K562 (cell line): Measurements from ENCODE around the gene OST4. TPM values are rescaled to one million over a fixed set of nuclear protein-coding genes. Genes with fewer than 3 reads are reported as not detected.

Experiments used
- CEBPB ChIP-seq: fragments of 450-650 bp; IDR thresholded peaks from 2 replicates; pipeline ENCODE4 v1.6.1; 2016; ENCODE audit warnings: missing genetic modification characterization, missing compliant biosample characterization
- DIDO1 ChIP-seq: fragments of 450-650 bp; IDR thresholded peaks from 2 replicates; pipeline ENCODE4 v1.6.1; 2016; ENCODE audit warnings: low read depth, missing biosample characterization, missing genetic modification characterization
- HOXB6 ChIP-seq: fragments of 250-450 bp; sonication (Bioruptor Pico); IDR thresholded peaks from 2 replicates; pipeline ENCODE4 v1.5.1; 2022; ENCODE audit warnings: mild to moderate bottlenecking, borderline replicate concordance
- KLF6 ChIP-seq: fragments of 250-450 bp; sonication (Bioruptor Pico); IDR thresholded peaks from 2 replicates; pipeline ENCODE4 v1.4.0; 2020; ENCODE audit warnings: mild to moderate bottlenecking, moderate library complexity, borderline replicate concordance
- NFATC3 ChIP-seq: fragments of 450-650 bp; IDR thresholded peaks from 2 replicates; pipeline ENCODE4 v1.6.1; 2017; ENCODE audit warnings: mild to moderate bottlenecking
- RUNX1 ChIP-seq: sonication (generic); IDR thresholded peaks from 2 replicates; pipeline ENCODE4 v1.6.1; 2016; ENCODE audit warnings: antibody characterized with exemption, low read depth
- SIN3B ChIP-seq: fragments of 450-650 bp; IDR thresholded peaks from 2 replicates; pipeline ENCODE4 v1.6.1; 2017; ENCODE audit warnings: low read depth, mild to moderate bottlenecking, moderate library complexity
- SMAD4 ChIP-seq: fragments of 250-450 bp; sonication (Bioruptor Pico); conservative IDR thresholded peaks from 2 replicates; pipeline ENCODE4 v1.8.0; 2021; ENCODE audit warnings: inconsistent platforms, mild to moderate bottlenecking, moderate library complexity
- TCF3 ChIP-seq: sonication (generic); formaldehyde crosslinking; IDR thresholded peaks from 2 replicates; pipeline ENCODE4 v1.4.0; 2020; ENCODE audit warnings: mild to moderate bottlenecking, missing genetic modification reagents
- ZNF133 ChIP-seq: fragments of 250-450 bp; sonication (Bioruptor Pico); IDR thresholded peaks from 2 replicates; pipeline ENCODE4 v1.4.0; 2020; ENCODE audit warnings: mild to moderate bottlenecking
- polyA plus RNA-seq, 8 experiments: library from polyadenylated mRNA; depleted of rRNA in 4 of 8; stranded (reverse) in 5 of 8; unstranded in 3 of 8; fragments of >200 nt; fragmentation: Nextera tagmentation in 2 of 8; fragmentation: Illumina TruSeq in 1 of 8; extraction: Ambion mirVana in 2 of 8; extraction: Trizol in 1 of 8; gene quantifications; 2 replicates each; pipeline versions ENCODE4 v1.2.1 to v1.2.3, GENCODE V29; 2011 to 2014; ENCODE audit warnings: inconsistent platforms in 1 of 8, missing spikeins in 1 of 8
- total RNA-seq, 7 experiments: library from RNA; depleted of rRNA in 6 of 7; stranded (reverse); fragments of >200 nt in 6 of 7; fragmentation: Illumina TruSeq in 2 of 7; extraction: Trizol in 2 of 7; gene quantifications; 2 replicates each; pipeline versions ENCODE4 v1.2.1 to v1.2.3, GENCODE V29; 2011 to 2021; ENCODE audit warnings: low replicate concordance in 1 of 7
- TF ChIP-seq, protein P1 (sequence below): fragments of 450-650 bp; IDR thresholded peaks from 2 replicates; pipeline ENCODE4 v1.6.1; 2018; ENCODE audit not compliant: partially characterized antibody
- TF ChIP-seq, protein P2 (sequence below): fragments of 250-450 bp; sonication (Bioruptor Pico); IDR thresholded peaks from 2 replicates; pipeline ENCODE4 v1.5.0; 2020; ENCODE audit warnings: mild to moderate bottlenecking
- TF ChIP-seq, protein P3 (sequence below): sonication (generic); formaldehyde crosslinking; IDR thresholded peaks from 2 replicates; pipeline ENCODE4 v1.8.1; 2023; ENCODE audit warnings: mild to moderate bottlenecking, missing genetic modification reagents

Gene OST4
- total and polyA plus RNA-seq, 9 of the 15 experiments (the other 6 are each of a cell fraction or from before 2014, with no cell fraction given), result 186 to 1,155 (median 355) TPM

DNA sequence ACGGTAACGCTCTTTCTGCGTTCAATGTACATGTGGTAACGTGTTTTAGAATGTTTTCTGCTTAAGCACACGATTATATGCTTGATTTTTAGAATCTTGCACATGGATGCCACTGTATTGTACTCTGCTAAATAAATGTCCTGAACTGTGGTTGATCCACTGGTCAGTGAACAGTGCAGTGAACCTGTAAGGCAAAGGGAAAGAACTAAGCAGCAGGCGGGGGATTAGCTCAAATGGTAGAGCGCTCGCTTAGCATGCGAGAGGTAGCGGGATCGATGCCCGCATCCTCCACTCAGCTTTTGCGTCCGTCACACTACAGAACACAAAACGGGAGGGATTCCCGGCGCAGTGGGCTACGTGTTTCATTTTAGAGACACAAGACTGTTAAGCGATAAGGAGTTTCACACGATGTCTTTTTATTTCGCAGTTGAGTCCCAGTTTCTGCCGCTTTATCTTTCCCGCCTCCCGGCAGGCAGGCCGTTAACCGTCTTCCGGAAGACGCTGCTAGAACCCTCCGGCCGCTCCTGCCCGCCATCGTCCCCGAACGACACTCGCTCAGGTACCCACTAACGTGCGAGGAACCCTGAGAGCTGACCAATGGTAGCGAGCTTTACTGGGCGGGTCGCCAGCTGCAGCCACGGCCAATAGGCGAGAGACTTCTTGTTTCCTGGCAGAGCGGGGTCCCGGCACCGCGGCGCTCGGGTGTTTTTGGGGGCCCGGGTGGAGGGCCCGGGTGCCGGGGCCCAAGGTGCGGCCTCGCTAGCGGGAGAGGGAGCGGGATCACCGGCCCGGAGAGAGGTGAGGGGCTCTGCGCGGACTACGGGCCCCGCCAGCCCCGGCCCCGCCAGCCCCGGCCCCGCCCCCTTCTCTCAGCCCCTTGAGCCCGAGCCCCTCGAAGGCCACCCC is 20.2 kb downstream of the OST4 start, which contains the start of gene AGBL5 (continued):
- TF ChIP-seq TCF3 (CRISPR knock-in tag) (no peak; the same call in 1 of the 2 replicates), RUNX1 (no peak), NFATC3 (0 out of 2 replicates have a peak, but pooled peaks have one; percentile 49), HOXB6 (CRISPR knock-in tag) (0 out of 2 replicates have a peak, but pooled peaks have one; percentile 74), DIDO1 (tag) (peak; percentile 38; the same call in 1 of the 2 replicates), SIN3B (peak; percentile 33; the same call in 1 of the 2 replicates), ZNF133 (0 out of 2 replicates have a peak, but pooled peaks have one; percentile 7), CEBPB (no peak), SMAD4 (peak; percentile 68), KLF6 (no peak)
- TF ChIP-seq, protein P1, sequence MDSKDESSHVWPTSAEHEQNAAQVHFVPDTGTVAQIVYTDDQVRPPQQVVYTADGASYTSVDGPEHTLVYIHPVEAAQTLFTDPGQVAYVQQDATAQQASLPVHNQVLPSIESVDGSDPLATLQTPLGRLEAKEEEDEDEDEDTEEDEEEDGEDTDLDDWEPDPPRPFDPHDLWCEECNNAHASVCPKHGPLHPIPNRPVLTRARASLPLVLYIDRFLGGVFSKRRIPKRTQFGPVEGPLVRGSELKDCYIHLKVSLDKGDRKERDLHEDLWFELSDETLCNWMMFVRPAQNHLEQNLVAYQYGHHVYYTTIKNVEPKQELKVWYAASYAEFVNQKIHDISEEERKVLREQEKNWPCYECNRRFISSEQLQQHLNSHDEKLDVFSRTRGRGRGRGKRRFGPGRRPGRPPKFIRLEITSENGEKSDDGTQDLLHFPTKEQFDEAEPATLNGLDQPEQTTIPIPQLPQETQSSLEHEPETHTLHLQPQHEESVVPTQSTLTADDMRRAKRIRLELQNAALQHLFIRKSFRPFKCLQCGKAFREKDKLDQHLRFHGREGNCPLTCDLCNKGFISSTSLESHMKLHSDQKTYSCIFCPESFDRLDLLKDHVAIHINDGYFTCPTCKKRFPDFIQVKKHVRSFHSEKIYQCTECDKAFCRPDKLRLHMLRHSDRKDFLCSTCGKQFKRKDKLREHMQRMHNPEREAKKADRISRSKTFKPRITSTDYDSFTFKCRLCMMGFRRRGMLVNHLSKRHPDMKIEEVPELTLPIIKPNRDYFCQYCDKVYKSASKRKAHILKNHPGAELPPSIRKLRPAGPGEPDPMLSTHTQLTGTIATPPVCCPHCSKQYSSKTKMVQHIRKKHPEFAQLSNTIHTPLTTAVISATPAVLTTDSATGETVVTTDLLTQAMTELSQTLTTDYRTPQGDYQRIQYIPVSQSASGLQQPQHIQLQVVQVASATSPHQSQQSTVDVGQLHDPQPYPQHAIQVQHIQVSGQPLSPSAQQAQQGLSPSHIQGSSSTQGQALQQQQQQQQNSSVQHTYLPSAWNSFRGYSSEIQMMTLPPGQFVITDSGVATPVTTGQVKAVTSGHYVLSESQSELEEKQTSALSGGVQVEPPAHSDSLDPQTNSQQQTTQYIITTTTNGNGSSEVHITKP, result no peak
- TF ChIP-seq, protein P2, sequence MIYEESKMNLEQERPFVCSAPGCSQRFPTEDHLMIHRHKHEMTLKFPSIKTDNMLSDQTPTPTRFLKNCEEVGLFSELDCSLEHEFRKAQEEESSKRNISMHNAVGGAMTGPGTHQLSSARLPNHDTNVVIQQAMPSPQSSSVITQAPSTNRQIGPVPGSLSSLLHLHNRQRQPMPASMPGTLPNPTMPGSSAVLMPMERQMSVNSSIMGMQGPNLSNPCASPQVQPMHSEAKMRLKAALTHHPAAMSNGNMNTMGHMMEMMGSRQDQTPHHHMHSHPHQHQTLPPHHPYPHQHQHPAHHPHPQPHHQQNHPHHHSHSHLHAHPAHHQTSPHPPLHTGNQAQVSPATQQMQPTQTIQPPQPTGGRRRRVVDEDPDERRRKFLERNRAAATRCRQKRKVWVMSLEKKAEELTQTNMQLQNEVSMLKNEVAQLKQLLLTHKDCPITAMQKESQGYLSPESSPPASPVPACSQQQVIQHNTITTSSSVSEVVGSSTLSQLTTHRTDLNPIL (CRISPR knock-in tag), result no peak; the same call in 1 of the 2 replicates
- TF ChIP-seq, protein P3, sequence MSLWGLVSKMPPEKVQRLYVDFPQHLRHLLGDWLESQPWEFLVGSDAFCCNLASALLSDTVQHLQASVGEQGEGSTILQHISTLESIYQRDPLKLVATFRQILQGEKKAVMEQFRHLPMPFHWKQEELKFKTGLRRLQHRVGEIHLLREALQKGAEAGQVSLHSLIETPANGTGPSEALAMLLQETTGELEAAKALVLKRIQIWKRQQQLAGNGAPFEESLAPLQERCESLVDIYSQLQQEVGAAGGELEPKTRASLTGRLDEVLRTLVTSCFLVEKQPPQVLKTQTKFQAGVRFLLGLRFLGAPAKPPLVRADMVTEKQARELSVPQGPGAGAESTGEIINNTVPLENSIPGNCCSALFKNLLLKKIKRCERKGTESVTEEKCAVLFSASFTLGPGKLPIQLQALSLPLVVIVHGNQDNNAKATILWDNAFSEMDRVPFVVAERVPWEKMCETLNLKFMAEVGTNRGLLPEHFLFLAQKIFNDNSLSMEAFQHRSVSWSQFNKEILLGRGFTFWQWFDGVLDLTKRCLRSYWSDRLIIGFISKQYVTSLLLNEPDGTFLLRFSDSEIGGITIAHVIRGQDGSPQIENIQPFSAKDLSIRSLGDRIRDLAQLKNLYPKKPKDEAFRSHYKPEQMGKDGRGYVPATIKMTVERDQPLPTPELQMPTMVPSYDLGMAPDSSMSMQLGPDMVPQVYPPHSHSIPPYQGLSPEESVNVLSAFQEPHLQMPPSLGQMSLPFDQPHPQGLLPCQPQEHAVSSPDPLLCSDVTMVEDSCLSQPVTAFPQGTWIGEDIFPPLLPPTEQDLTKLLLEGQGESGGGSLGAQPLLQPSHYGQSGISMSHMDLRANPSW (CRISPR knock-in tag), result peak; percentile 77
